H1 (cell line): ENCODE measurements around the gene LMNTD1. TPM values are rescaled to one million over a fixed set of nuclear protein-coding genes. Genes with fewer than 3 reads are reported as not detected.
A peak's percentile ranks its signal among the peaks of the same experiment; 100 is the strongest.

Experiments
- JUND ChIP-seq: IDR thresholded peaks from 2 replicates; pipeline ENCODE4 v1.6.1; 2011; ENCODE audit warnings: mild to moderate bottlenecking, improper control_type of control experiment, low read length
- RAD21 ChIP-seq, 2 experiments: IDR thresholded peaks in 1 of 2; conservative IDR thresholded peaks in 1 of 2; 2 replicates each; pipeline ENCODE4 v1.6.1; 2011; ENCODE audit warnings: low read depth in 2 of 2, low read length in 2 of 2, improper control_type of control experiment in 1 of 2, inconsistent platforms in 1 of 2, mild to moderate bottlenecking in 1 of 2, moderate library complexity in 1 of 2
- SP2 ChIP-seq: IDR thresholded peaks from 2 replicates; pipeline ENCODE4 v1.6.1; 2012; ENCODE audit warnings: mild to moderate bottlenecking, low read length, inconsistent platforms
- polyA plus RNA-seq, 7 experiments: library from polyadenylated mRNA; depleted of rRNA in 3 of 7; stranded (reverse) in 5 of 7; unstranded in 2 of 7; fragments of >200 nt in 5 of 7; fragments of 200-250 nt in 2 of 7; gene quantifications; 1 replicate in 5 of 7; 2 replicates in 1 of 7; 4 replicates in 1 of 7; pipeline versions ENCODE4 v1.2.1 to v1.2.3, GENCODE V29; 2011 to 2013; ENCODE audit warnings: missing spikeins in 2 of 7, mixed read lengths in 2 of 7
- total RNA-seq: library from RNA; stranded (reverse); fragmentation: NEBNext Ultra II Directional; extraction: Animal tissue kit (Norgen Biotek cat#: 25700); gene quantifications from 2 replicates; pipeline ENCODE4 v1.2.1, GENCODE V29; 2021
- TF ChIP-seq, protein P1 (sequence below): fragments of 300-600 bp; sonication (generic); IDR thresholded peaks from 2 replicates; pipeline ENCODE4 v1.7.1; 2012; ENCODE audit warnings: low read length, moderate library complexity, mild to moderate bottlenecking, inconsistent platforms; ENCODE audit not compliant: insufficient replicate concordance
- TF ChIP-seq, protein P2 (sequence below): IDR thresholded peaks from 2 replicates; pipeline ENCODE4 v1.6.1; 2012; ENCODE audit warnings: low read length, inconsistent platforms

Gene LMNTD1
- total and polyA plus RNA-seq, 2 of the 8 experiments (the other 6 are each of a cell fraction or from before 2014, with no cell fraction given), result not detected

DNA sequence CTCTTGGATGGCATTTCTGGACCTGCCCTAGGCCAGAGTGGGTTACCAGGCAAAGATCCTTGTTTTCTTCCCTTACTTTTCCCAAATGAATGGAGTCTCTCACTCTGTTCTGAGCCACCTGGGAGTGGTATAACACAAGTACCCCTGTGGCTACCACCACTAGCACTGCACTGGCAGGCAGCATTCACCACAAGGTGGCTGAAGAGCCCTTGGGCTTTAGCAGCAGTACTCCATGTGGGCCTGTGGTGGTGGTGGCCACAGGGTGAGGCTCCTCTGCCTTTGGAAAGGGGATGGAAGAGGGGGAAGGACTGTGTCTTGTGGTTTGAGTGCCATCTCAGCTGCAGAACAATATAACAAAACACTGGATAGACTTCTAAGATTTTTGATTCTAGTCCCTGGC, 38.1 kb upstream of the LMNTD1 start (continued):
- TF ChIP-seq, protein P1, sequence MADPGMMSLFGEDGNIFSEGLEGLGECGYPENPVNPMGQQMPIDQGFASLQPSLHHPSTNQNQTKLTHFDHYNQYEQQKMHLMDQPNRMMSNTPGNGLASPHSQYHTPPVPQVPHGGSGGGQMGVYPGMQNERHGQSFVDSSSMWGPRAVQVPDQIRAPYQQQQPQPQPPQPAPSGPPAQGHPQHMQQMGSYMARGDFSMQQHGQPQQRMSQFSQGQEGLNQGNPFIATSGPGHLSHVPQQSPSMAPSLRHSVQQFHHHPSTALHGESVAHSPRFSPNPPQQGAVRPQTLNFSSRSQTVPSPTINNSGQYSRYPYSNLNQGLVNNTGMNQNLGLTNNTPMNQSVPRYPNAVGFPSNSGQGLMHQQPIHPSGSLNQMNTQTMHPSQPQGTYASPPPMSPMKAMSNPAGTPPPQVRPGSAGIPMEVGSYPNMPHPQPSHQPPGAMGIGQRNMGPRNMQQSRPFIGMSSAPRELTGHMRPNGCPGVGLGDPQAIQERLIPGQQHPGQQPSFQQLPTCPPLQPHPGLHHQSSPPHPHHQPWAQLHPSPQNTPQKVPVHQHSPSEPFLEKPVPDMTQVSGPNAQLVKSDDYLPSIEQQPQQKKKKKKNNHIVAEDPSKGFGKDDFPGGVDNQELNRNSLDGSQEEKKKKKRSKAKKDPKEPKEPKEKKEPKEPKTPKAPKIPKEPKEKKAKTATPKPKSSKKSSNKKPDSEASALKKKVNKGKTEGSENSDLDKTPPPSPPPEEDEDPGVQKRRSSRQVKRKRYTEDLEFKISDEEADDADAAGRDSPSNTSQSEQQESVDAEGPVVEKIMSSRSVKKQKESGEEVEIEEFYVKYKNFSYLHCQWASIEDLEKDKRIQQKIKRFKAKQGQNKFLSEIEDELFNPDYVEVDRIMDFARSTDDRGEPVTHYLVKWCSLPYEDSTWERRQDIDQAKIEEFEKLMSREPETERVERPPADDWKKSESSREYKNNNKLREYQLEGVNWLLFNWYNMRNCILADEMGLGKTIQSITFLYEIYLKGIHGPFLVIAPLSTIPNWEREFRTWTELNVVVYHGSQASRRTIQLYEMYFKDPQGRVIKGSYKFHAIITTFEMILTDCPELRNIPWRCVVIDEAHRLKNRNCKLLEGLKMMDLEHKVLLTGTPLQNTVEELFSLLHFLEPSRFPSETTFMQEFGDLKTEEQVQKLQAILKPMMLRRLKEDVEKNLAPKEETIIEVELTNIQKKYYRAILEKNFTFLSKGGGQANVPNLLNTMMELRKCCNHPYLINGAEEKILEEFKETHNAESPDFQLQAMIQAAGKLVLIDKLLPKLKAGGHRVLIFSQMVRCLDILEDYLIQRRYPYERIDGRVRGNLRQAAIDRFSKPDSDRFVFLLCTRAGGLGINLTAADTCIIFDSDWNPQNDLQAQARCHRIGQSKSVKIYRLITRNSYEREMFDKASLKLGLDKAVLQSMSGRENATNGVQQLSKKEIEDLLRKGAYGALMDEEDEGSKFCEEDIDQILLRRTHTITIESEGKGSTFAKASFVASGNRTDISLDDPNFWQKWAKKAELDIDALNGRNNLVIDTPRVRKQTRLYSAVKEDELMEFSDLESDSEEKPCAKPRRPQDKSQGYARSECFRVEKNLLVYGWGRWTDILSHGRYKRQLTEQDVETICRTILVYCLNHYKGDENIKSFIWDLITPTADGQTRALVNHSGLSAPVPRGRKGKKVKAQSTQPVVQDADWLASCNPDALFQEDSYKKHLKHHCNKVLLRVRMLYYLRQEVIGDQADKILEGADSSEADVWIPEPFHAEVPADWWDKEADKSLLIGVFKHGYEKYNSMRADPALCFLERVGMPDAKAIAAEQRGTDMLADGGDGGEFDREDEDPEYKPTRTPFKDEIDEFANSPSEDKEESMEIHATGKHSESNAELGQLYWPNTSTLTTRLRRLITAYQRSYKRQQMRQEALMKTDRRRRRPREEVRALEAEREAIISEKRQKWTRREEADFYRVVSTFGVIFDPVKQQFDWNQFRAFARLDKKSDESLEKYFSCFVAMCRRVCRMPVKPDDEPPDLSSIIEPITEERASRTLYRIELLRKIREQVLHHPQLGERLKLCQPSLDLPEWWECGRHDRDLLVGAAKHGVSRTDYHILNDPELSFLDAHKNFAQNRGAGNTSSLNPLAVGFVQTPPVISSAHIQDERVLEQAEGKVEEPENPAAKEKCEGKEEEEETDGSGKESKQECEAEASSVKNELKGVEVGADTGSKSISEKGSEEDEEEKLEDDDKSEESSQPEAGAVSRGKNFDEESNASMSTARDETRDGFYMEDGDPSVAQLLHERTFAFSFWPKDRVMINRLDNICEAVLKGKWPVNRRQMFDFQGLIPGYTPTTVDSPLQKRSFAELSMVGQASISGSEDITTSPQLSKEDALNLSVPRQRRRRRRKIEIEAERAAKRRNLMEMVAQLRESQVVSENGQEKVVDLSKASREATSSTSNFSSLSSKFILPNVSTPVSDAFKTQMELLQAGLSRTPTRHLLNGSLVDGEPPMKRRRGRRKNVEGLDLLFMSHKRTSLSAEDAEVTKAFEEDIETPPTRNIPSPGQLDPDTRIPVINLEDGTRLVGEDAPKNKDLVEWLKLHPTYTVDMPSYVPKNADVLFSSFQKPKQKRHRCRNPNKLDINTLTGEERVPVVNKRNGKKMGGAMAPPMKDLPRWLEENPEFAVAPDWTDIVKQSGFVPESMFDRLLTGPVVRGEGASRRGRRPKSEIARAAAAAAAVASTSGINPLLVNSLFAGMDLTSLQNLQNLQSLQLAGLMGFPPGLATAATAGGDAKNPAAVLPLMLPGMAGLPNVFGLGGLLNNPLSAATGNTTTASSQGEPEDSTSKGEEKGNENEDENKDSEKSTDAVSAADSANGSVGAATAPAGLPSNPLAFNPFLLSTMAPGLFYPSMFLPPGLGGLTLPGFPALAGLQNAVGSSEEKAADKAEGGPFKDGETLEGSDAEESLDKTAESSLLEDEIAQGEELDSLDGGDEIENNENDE, result no peak
- TF ChIP-seq SP2 (no peak), JUND (no peak), RAD21 (IDR thresholded peaks at IDR 0.05 in 1 of 2, conservative IDR thresholded peaks at IDR 0.05 in 1 of 2; ENCODE audit: low read depth in 2 of 2, low read length in 2 of 2) (peak; percentile 62 to 69)
- TF ChIP-seq, protein P2, sequence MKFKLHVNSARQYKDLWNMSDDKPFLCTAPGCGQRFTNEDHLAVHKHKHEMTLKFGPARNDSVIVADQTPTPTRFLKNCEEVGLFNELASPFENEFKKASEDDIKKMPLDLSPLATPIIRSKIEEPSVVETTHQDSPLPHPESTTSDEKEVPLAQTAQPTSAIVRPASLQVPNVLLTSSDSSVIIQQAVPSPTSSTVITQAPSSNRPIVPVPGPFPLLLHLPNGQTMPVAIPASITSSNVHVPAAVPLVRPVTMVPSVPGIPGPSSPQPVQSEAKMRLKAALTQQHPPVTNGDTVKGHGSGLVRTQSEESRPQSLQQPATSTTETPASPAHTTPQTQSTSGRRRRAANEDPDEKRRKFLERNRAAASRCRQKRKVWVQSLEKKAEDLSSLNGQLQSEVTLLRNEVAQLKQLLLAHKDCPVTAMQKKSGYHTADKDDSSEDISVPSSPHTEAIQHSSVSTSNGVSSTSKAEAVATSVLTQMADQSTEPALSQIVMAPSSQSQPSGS, result no peak
